Testis (tissue), 2 donors: ENCODE data around the gene DLGAP3.

ENCODE experiments used
- POLR2A ChIP-seq: fragments of 450-650 bp; IDR thresholded peaks from one replicate; pipeline ENCODE4 v1.6.1; 2017; ENCODE audit warnings: antibody characterized with exemption, mild to moderate bottlenecking, moderate library complexity
- TF ChIP-seq, protein P1 (sequence below), 3 experiments: fragments of 450-650 bp in 2 of 3; fragments of 200-600 bp in 1 of 3; sonication (generic) in 1 of 3; IDR thresholded peaks; one replicate each; pipeline ENCODE4 v1.5.1; 2016 to 2019; ENCODE audit warnings: antibody characterized with exemption in 3 of 3, mild to moderate bottlenecking in 2 of 3, moderate library complexity in 1 of 3

DNA sequence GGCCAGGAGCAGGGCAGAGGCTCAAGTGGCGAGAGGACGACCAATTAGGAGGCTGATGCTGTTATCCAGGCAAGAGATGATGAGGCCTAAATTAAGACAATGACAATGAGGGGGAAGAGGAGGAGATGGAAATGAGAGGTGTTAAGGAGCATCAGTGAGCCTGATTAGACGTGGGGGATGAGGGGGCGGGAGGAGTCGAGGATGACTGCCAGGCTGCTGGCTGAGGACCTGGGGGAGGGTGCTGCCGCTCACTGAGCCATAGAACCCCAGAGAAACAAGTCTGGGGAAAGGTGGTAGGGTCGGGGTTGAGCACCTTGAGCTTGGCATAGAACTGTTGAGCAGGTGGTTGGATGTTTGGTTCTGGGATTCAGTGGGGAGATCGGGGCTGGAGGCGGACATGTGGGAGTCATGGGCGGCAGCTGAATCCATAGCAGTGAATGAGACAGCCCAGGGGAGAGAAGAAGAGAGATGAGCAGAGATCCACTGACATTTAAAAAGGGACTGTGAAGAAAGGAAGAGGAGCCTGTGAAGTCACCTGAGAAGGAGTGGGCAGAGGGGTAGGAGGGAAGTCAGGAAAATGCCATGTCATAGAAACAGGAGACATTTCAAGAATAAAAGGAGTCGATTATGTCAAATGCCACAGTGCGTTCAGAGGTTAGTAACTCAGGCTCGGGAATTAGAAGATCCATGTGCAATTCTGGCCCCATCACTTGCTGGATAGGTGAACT lies 28.5 kb downstream of the DLGAP3 start:
- no peak for TF ChIP-seq POLR2A
- TF ChIP-seq, protein P1, sequence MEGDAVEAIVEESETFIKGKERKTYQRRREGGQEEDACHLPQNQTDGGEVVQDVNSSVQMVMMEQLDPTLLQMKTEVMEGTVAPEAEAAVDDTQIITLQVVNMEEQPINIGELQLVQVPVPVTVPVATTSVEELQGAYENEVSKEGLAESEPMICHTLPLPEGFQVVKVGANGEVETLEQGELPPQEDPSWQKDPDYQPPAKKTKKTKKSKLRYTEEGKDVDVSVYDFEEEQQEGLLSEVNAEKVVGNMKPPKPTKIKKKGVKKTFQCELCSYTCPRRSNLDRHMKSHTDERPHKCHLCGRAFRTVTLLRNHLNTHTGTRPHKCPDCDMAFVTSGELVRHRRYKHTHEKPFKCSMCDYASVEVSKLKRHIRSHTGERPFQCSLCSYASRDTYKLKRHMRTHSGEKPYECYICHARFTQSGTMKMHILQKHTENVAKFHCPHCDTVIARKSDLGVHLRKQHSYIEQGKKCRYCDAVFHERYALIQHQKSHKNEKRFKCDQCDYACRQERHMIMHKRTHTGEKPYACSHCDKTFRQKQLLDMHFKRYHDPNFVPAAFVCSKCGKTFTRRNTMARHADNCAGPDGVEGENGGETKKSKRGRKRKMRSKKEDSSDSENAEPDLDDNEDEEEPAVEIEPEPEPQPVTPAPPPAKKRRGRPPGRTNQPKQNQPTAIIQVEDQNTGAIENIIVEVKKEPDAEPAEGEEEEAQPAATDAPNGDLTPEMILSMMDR (IDR thresholded peaks at IDR 0.05): no peak
